Breast epithelium (tissue), 4 donors: ENCODE measurements around the gene CELF1. TPM values are rescaled to one million over a fixed set of nuclear protein-coding genes. Genes with fewer than 3 reads are reported as not detected.

Experiments used
- DNase-seq, 2 donors: peaks; one replicate each; pipeline ENCODE4 v3.0.0-alpha.2; 2019; ENCODE audit warnings: low spot score in 2 of 2
- H3K27ac ChIP-seq, 2 donors: fragments of 200-600 bp; sonication (generic) in 1 of 2; one replicate each; pipeline ENCODE4 v1.5.1; 2016 to 2019; ENCODE audit warnings: mild to moderate bottlenecking in 1 of 2
- H3K27me3 ChIP-seq, 2 donors: fragments of 200-600 bp; sonication (generic) in 1 of 2; one replicate each; pipeline versions ENCODE4 v1.5.1 to v1.6.0; 2017 to 2019; ENCODE audit warnings: control low read depth in 1 of 2, mild to moderate bottlenecking in 1 of 2
- H3K36me3 ChIP-seq: fragments of 200-600 bp; one replicate; pipeline ENCODE4 v1.5.1; 2019
- H3K4me1 ChIP-seq, 2 donors: fragments of 200-600 bp; sonication (generic); one replicate each; pipeline ENCODE4 v1.5.1; 2016 to 2019; ENCODE audit warnings: control low read depth in 1 of 2
- H3K4me3 ChIP-seq, 3 donors: fragments of 200-600 bp; sonication (generic); 1 replicate in 2 of 3; 2 replicates in 1 of 3; pipeline ENCODE4 v1.5.1; 2016 to 2019; ENCODE audit warnings: mild to moderate bottlenecking in 3 of 3, moderate library complexity in 2 of 3
- H3K9me3 ChIP-seq, 2 donors: fragments of 200-600 bp; sonication (generic) in 1 of 2; one replicate each; pipeline ENCODE4 v1.5.1; 2016 to 2019; ENCODE audit warnings: control low read depth in 1 of 2
- POLR2A ChIP-seq: fragments of 450-650 bp; IDR thresholded peaks from one replicate; pipeline ENCODE4 v1.6.1; 2016; ENCODE audit warnings: antibody characterized with exemption, mild to moderate bottlenecking, moderate library complexity
- POLR2AphosphoS5 ChIP-seq, 3 donors: sonication (generic); formaldehyde crosslinking; IDR thresholded peaks; one replicate each; pipeline ENCODE4 v1.6.1; 2017; ENCODE audit warnings: antibody characterized with exemption in 3 of 3
- intact Hi-C: fragments of 100-400 bp; cut with DNase I; formaldehyde crosslinking; loops from one replicate; pipeline ENCODE4 v1.15.1; 2023; ENCODE audit warnings: low total_unique reads
- total RNA-seq, 3 donors: library from RNA; depleted of rRNA; stranded (reverse); fragments of >200 nt; gene quantifications; one replicate each; pipeline ENCODE4 v1.1.0, GENCODE V29; 2016
- TF ChIP-seq, protein P1 (sequence below), 3 donors: fragments of 450-650 bp; IDR thresholded peaks; one replicate each; pipeline ENCODE4 v1.5.1; 2016 to 2017; ENCODE audit warnings: antibody characterized with exemption in 3 of 3, mild to moderate bottlenecking in 3 of 3, moderate library complexity in 3 of 3

CELF1 gene
- total RNA-seq: 100 to 1,000 TPM in 2 of 3 donors, 10 to 100 TPM in 1; 94.1 to 117 (median 114) TPM

DNA sequence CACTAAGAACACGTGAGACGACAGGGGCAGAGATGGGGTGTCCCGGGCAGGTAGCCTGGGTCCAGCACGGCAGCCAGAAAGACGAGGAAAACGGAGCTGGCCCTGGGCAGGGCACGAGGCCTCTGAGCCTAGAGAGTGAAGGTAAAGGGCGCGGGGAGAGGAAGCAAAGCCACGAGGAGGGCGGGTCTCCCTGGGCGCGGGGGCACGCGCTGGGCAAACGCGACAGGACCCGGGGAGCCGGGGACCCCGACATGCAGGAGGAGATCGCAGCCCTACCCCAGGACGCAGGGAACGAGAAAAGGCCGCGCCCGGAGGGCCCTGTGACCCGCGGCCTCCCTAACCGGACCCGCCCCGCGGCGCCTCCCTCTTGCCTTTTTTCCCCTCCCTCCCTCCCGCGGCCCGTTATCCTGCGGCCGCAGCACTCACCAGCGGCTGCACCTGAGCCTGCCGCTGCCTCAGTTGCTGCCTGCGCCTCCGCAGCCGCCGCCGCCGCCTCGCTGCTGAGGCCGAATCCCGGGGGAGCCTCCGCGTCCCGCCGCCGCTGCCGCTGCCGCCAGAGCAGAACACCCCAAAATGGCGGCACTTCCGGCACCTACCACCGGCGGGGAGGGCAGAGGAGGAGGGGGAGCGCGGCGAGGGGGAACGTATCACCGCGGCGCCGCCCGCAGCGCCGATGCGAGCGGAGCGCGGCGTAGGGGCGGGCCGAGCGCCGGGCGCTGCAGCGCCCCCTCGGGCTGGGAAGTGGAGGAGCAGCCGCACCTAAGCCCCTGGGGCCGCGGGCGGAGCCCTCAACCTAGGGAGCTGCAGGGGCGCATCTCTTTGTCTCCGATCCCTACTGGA is at the start of gene CELF1:
CELF1 (minus strand) TSS at position 567 of the 840 bp plus-strand sequence. CDS start 53,609 bp downstream, outside the sequence.
- Histone ChIP-seq H3K4me1 (no peaks in the 10 kb centered on the region), H3K4me3 (peak within 1 kb of the TSS; percentile 84 to 98 (median 85)), H3K9me3 (no peaks in the 10 kb centered on the region), H3K27ac (peak within 1 kb of the TSS; percentile 94), H3K36me3 (no peaks in the 10 kb centered on the region), H3K27me3 (no peaks in the 10 kb centered on the region)
- intact Hi-C loops: no loop called here
- TF ChIP-seq, protein P1, sequence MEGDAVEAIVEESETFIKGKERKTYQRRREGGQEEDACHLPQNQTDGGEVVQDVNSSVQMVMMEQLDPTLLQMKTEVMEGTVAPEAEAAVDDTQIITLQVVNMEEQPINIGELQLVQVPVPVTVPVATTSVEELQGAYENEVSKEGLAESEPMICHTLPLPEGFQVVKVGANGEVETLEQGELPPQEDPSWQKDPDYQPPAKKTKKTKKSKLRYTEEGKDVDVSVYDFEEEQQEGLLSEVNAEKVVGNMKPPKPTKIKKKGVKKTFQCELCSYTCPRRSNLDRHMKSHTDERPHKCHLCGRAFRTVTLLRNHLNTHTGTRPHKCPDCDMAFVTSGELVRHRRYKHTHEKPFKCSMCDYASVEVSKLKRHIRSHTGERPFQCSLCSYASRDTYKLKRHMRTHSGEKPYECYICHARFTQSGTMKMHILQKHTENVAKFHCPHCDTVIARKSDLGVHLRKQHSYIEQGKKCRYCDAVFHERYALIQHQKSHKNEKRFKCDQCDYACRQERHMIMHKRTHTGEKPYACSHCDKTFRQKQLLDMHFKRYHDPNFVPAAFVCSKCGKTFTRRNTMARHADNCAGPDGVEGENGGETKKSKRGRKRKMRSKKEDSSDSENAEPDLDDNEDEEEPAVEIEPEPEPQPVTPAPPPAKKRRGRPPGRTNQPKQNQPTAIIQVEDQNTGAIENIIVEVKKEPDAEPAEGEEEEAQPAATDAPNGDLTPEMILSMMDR (IDR thresholded peaks at IDR 0.05): peak in 2 of 3 donors; percentile 56 to 90
- TF ChIP-seq POLR2AphosphoS5 (IDR thresholded peaks at IDR 0.05): peak; percentile 83 to 86 (median 84)
- TF ChIP-seq POLR2A: no peak
- peak; percentile 85 to 90 for DNase-seq

DNA sequence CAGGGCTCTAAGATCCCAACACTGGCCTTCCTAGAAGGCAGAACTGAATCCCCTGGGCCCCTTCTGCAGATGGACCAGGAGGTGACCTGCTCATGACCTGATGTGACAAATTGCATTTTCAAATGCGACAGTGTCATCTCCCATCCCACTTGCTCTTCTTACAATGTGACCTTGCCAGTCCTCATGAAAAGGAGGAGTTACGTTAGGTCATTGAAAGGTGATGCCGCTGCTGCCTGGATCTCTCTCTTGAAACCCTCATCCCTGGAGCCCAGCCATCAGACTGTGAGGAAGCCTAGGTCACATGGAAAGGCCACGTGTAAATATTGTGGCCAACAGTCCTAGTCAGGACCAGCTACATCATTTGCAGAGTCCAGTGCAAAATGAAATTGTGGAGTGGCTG is 47.0 kb upstream of the CELF1 start:
- Histone ChIP-seq H3K27me3 (no peaks in the 10 kb centered on the region), H3K27ac (no peak overlapping the region), H3K36me3 (no peaks in the 10 kb centered on the region), H3K4me1 (no peaks in the 10 kb centered on the region), H3K9me3 (no peaks in the 10 kb centered on the region), H3K4me3 (no peak overlapping the region)
- intact Hi-C loops: no loop called here
- TF ChIP-seq POLR2AphosphoS5 (IDR thresholded peaks at IDR 0.05) (no peak), POLR2A (no peak)
- TF ChIP-seq, protein P1 (IDR thresholded peaks at IDR 0.05): no peak
- DNase-seq: no peak

DNA sequence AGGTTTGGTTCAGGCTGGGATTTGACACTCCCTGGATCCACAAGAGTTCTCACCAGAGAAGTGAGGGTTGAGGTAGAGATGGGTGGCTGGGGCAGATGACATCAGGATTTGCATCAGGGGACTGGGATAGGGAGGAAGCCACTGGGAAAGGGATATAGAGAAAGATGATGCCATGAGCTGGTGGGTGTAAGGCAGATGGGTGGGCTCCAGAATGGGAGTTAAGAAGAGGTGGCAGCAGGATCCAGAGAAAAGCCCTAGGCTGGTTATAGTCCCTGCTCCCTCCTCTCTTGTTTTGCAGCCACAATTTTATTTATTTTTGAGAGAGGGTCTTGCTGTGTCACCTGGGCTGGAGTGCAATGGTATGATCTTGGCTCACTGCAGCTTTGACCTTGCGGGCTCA is 43.0 kb upstream of the CELF1 start:
- TF ChIP-seq, protein P1 (IDR thresholded peaks at IDR 0.05): no peak
- no peak for TF ChIP-seq POLR2AphosphoS5 (IDR thresholded peaks at IDR 0.05)
- Histone ChIP-seq H3K36me3 (no peaks in the 10 kb centered on the region), H3K4me3 (no peak overlapping the region), H3K4me1 (peaks cover 0 to 6% of the 10 kb centered on the region in 2 donors), H3K27me3 (peaks cover 0 to 21% of the 10 kb centered on the region in 2 donors), H3K9me3 (no peaks in the 10 kb centered on the region), H3K27ac (no peak overlapping the region)
- no peak for DNase-seq
- intact Hi-C loops: no loop called here

DNA sequence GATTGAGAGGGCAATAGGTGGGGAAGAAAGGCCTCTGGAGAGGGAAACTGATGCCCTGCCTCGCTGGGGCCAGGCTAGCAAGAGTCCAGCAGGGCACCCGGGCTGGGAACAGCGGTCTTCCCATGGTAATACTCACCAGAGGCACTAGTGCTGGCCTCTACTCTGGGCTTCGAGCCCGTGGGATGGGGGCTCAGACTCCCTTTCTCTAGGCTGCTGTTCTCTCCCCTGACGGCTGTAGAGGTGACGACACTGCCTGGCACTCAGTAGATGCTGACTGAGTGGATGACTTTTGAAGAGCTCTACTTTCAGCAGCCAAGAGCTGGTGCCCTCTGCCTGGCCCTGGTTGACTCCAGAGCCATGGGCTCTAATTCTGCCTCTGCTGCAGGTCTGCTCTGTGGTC is 42.1 kb upstream of the CELF1 start:
- H3K9me3 ChIP-seq: no peaks in the 10 kb centered on the region
- H3K27ac ChIP-seq: no peak overlapping the region
- H3K27me3 ChIP-seq: peaks cover 0 to 21% of the 10 kb centered on the region in 2 donors
- intact Hi-C loops: no loop called here
- peaks cover 0 to 6% of the 10 kb centered on the region in 2 donors for H3K4me1 ChIP-seq
- H3K36me3 ChIP-seq: no peaks in the 10 kb centered on the region
- TF ChIP-seq, protein P1 (IDR thresholded peaks at IDR 0.05): no peak
- TF ChIP-seq POLR2A (no peak), POLR2AphosphoS5 (IDR thresholded peaks at IDR 0.05) (no peak)
- H3K4me3 ChIP-seq: no peak overlapping the region
- no peak for DNase-seq
